Measurements from ENCODE around the gene CTU2. TPM values are rescaled to one million over a fixed set of nuclear protein-coding genes. Genes with fewer than 3 reads are reported as not detected.

CTU2 gene
- polyA plus RNA-seq, 1 donor (not counting 4 experiments of a cell fraction or from before 2014, with no cell fraction given): 6.3 TPM

GRCh38 chr16:88688013-88688778, 18.1 kb upstream of the CTU2 start:
- Histone ChIP-seq H3K9ac (ENCODE audit: control insufficient read depth, extremely low read depth, insufficient read depth, low read length) (no peak overlapping the region), H3K27me3 (ENCODE audit: control insufficient read depth, extremely low read depth, insufficient read depth, low read length) (peaks cover 71% of the 10 kb centered on the region), H3K4me1 (ENCODE audit: control insufficient read depth, extremely low read depth, insufficient read depth, low read length) (peaks cover 14% of the 10 kb centered on the region), H3K36me3 (ENCODE audit: control insufficient read depth in 2 of 2, extremely low read depth in 1 of 2, insufficient read depth in 2 of 2, low read length in 2 of 2) (no peaks in the 10 kb centered on the region), H3K9me3 (ENCODE audit: control insufficient read depth, low read depth, low read length) (no peaks in the 10 kb centered on the region), H3K27ac (ENCODE audit: control insufficient read depth, insufficient read depth, low read length) (no peak overlapping the region), H3K4me3 (ENCODE audit: control insufficient read depth in 2 of 3, extremely low read depth in 1 of 3, insufficient read depth in 2 of 3, low read depth in 1 of 3, low read length in 3 of 3) (no peak overlapping the region), H3K79me2 (ENCODE audit: control insufficient read depth, insufficient read depth, low read length) (no peaks in the 10 kb centered on the region), H3K4me2 (ENCODE audit: control insufficient read depth, extremely low read depth, insufficient read depth, low read depth, low read length) (no peak overlapping the region), H3K9me1 (ENCODE audit: control insufficient read depth, extremely low read depth, insufficient read depth, low read length) (no peaks in the 10 kb centered on the region), H2AFZ (ENCODE audit: control insufficient read depth, low read length) (no peak overlapping the region), H4K20me1 (ENCODE audit: control insufficient read depth, extremely low read depth, insufficient read depth, low read length) (peaks cover 2% of the 10 kb centered on the region)
- dilution Hi-C loops (cut with MboI; ENCODE audit: extremely low pct_ligation_motif_present, low sequenced_read_pairs): no loop called here
- TF ChIP-seq CTCF (optimal IDR thresholded peaks at IDR 0.05 in 1 of 3, IDR thresholded peaks at IDR 0.05 in 1 of 3, conservative IDR thresholded peaks at IDR 0.05 in 1 of 3; ENCODE audit: extremely low read depth in 1 of 3, insufficient read depth in 2 of 3, low read length in 3 of 3) (no peak), EZH2 (IDR thresholded peaks at IDR 0.05; ENCODE audit: low read length) (peak; percentile 23)
- no peak for FAIRE-seq
- no peak for DNase-seq (ENCODE audit: low read depth, low spot score)

DNA sequence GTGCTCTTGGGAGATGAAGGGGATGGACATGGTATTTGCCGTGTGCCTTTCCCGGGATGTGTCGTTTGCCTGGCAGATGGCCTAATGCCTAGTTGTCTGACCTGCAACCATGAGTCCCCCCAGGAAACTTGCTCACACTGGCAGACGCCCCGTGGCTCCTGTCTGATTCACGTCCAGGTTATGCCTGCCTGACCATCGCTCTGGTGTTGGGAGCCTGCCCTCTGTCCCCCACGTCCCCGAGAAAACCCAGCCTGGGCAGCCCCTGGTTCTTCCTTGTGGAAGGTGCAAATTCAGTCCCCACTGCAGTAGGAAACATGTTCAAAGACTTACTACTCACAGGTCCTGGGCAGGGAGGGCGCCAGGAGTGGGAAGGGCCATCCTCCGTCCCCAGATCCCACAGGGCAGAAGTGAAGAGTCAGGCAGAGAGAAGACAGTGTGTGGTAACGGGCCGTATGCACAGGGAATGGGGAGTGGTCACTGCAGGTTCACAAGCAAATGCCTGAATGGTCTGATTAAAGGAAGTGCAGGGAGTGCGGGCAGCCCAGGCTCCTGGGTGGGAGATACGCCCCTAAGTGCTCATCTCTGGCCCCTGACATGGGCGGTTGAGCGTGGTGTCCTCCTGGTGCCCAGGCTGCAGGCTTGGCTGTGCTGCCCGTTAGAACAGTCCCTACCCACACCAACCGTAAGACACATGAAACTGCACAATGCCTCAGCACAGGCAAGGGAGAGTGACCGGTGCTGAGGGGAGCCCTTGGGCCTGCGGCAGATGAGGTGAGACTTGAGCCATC, 15.8 kb upstream of the CTU2 start:
- Histone ChIP-seq H3K4me1 (ENCODE audit: control insufficient read depth, extremely low read depth, insufficient read depth, low read length) (peaks cover 7% of the 10 kb centered on the region), H3K36me3 (ENCODE audit: control insufficient read depth in 2 of 2, extremely low read depth in 1 of 2, insufficient read depth in 2 of 2, low read length in 2 of 2) (no peaks in the 10 kb centered on the region), H3K9me1 (ENCODE audit: control insufficient read depth, extremely low read depth, insufficient read depth, low read length) (no peaks in the 10 kb centered on the region), H3K4me3 (ENCODE audit: control insufficient read depth in 2 of 3, extremely low read depth in 1 of 3, insufficient read depth in 2 of 3, low read depth in 1 of 3, low read length in 3 of 3) (no peak overlapping the region), H3K9ac (ENCODE audit: control insufficient read depth, extremely low read depth, insufficient read depth, low read length) (no peak overlapping the region), H3K4me2 (ENCODE audit: control insufficient read depth, extremely low read depth, insufficient read depth, low read depth, low read length) (no peak overlapping the region), H3K79me2 (ENCODE audit: control insufficient read depth, insufficient read depth, low read length) (no peaks in the 10 kb centered on the region), H4K20me1 (ENCODE audit: control insufficient read depth, extremely low read depth, insufficient read depth, low read length) (peaks cover 2% of the 10 kb centered on the region), H3K27me3 (ENCODE audit: control insufficient read depth, extremely low read depth, insufficient read depth, low read length) (peaks cover 74% of the 10 kb centered on the region), H3K9me3 (ENCODE audit: control insufficient read depth, low read depth, low read length) (no peaks in the 10 kb centered on the region), H2AFZ (ENCODE audit: control insufficient read depth, low read length) (no peak overlapping the region), H3K27ac (ENCODE audit: control insufficient read depth, insufficient read depth, low read length) (no peak overlapping the region)
- dilution Hi-C loops (cut with MboI; ENCODE audit: extremely low pct_ligation_motif_present, low sequenced_read_pairs): no loop called here
- no peak for DNase-seq (ENCODE audit: low read depth, low spot score)
- FAIRE-seq: no peak
- TF ChIP-seq CTCF (optimal IDR thresholded peaks at IDR 0.05 in 1 of 3, IDR thresholded peaks at IDR 0.05 in 1 of 3, conservative IDR thresholded peaks at IDR 0.05 in 1 of 3; ENCODE audit: extremely low read depth in 1 of 3, insufficient read depth in 2 of 3, low read length in 3 of 3) (no peak), EZH2 (IDR thresholded peaks at IDR 0.05; ENCODE audit: low read length) (no peak)

Measured in keratinocyte (primary cell).